Neuronal stem cell (in vitro differentiated cells): Measurements from ENCODE around the gene SDSL.
A peak's percentile ranks its signal among the peaks of the same experiment; 100 is the strongest.

Experiments used
- DNase-seq: peaks from one replicate; pipeline ENCODE4 v3.0.0-alpha.2; 2013; ENCODE audit warnings: low spot score
- H2AFZ ChIP-seq: one replicate; pipeline ENCODE4 v1.6.1; 2013; ENCODE audit warnings: mild to moderate bottlenecking, low read length, inconsistent platforms
- H2AK5ac ChIP-seq: 2 replicates; pipeline ENCODE4 v1.6.1; 2013; ENCODE audit warnings: low read depth, mild to moderate bottlenecking, inconsistent platforms, low read length, moderate library complexity, mixed read lengths
- H2BK120ac ChIP-seq: 2 replicates; pipeline ENCODE4 v1.6.1; 2013; ENCODE audit warnings: low read depth, mild to moderate bottlenecking, inconsistent platforms, low read length, moderate library complexity, mixed read lengths
- H2BK12ac ChIP-seq: one replicate; pipeline ENCODE4 v1.6.1; 2013; ENCODE audit warnings: low read length, inconsistent platforms
- H2BK15ac ChIP-seq: 2 replicates; pipeline ENCODE4 v1.6.1; 2013; ENCODE audit warnings: mild to moderate bottlenecking, low read length, inconsistent platforms, mixed read lengths
- H2BK5ac ChIP-seq: one replicate; pipeline ENCODE4 v1.6.1; 2013; ENCODE audit warnings: inconsistent platforms, mild to moderate bottlenecking, low read length, moderate library complexity
- H3K14ac ChIP-seq: one replicate; pipeline ENCODE4 v1.6.1; 2013; ENCODE audit warnings: low read length, inconsistent platforms
- H3K18ac ChIP-seq: 2 replicates; pipeline ENCODE4 v1.6.1; 2013; ENCODE audit warnings: low read length, inconsistent platforms
- H3K23ac ChIP-seq: 2 replicates; pipeline ENCODE4 v1.6.1; 2013; ENCODE audit warnings: low read depth, mild to moderate bottlenecking, mixed read lengths, low read length, inconsistent platforms; ENCODE audit not compliant: poor library complexity
- H3K27ac ChIP-seq: replicated peaks from 3 replicates; pipeline ENCODE4 v1.5.1; 2013; ENCODE audit warnings: low read length, inconsistent platforms
- H3K27me3 ChIP-seq, 3 experiments: 2 replicates each; pipeline ENCODE4 v1.6.1; 2013; ENCODE audit warnings: low read length in 3 of 3, mild to moderate bottlenecking in 2 of 3, inconsistent platforms in 1 of 3, low read depth in 1 of 3, mixed read lengths in 1 of 3, moderate library complexity in 1 of 3; ENCODE audit not compliant: control insufficient read depth in 3 of 3, insufficient read depth in 3 of 3
- H3K36me3 ChIP-seq, 2 donors: replicated peaks in 1 of 2; 2 replicates each; pipeline ENCODE4 v1.6.1; 2013; ENCODE audit warnings: low read length in 2 of 2; ENCODE audit not compliant: control insufficient read depth in 2 of 2, insufficient read depth in 2 of 2
- H3K4ac ChIP-seq: 2 replicates; pipeline ENCODE4 v1.6.1; 2013; ENCODE audit warnings: inconsistent platforms, mild to moderate bottlenecking, low read length, moderate library complexity
- H3K4me1 ChIP-seq, 2 donors: 1 replicate in 1 of 2; 2 replicates in 1 of 2; pipeline ENCODE4 v1.6.1; 2013; ENCODE audit warnings: low read length in 2 of 2, low read depth in 1 of 2; ENCODE audit not compliant: control insufficient read depth in 2 of 2, insufficient read depth in 1 of 2
- H3K4me2 ChIP-seq: one replicate; pipeline ENCODE4 v1.6.1; 2013; ENCODE audit warnings: mild to moderate bottlenecking, low read length, inconsistent platforms; ENCODE audit not compliant: insufficient read depth, poor library complexity, severe bottlenecking
- H3K4me3 ChIP-seq, 2 donors: 2 replicates each; pipeline ENCODE4 v1.5.1; 2013; ENCODE audit warnings: low read length in 2 of 2, mild to moderate bottlenecking in 2 of 2, inconsistent platforms in 1 of 2, moderate library complexity in 1 of 2
- H3K79me1 ChIP-seq: one replicate; pipeline ENCODE4 v1.6.1; 2013; ENCODE audit warnings: low read depth, mild to moderate bottlenecking, inconsistent platforms, low read length, moderate library complexity
- H3K9ac ChIP-seq: one replicate; pipeline ENCODE4 v1.6.1; 2013; ENCODE audit warnings: mild to moderate bottlenecking, low read depth, low read length, inconsistent platforms; ENCODE audit not compliant: poor library complexity
- H3K9me3 ChIP-seq, 2 donors: replicated peaks in 1 of 2; 2 replicates each; pipeline versions ENCODE3 to v1.6.1; 2013; ENCODE audit warnings: low read length in 2 of 2, mild to moderate bottlenecking in 2 of 2, inconsistent platforms in 1 of 2, low read depth in 1 of 2, mixed read lengths in 1 of 2, moderate library complexity in 1 of 2; ENCODE audit not compliant: control insufficient read depth in 2 of 2, insufficient read depth in 1 of 2
- H4K8ac ChIP-seq: one replicate; pipeline ENCODE4 v1.6.1; 2013; ENCODE audit warnings: low read depth, mild to moderate bottlenecking, inconsistent platforms, low read length, moderate library complexity
- H4K91ac ChIP-seq: one replicate; pipeline ENCODE4 v1.6.1; 2013; ENCODE audit warnings: low read length, low read depth, mild to moderate bottlenecking, inconsistent platforms; ENCODE audit not compliant: poor library complexity
- WGBS, 2 donors: extraction: QIAGEN DNeasy Blood & Tissue Kit; methylation state at CpG; one replicate each; pipeline ENCODE4 v1.1.7; 2013; ENCODE audit warnings: missing lambda C conversion rate in 2 of 2, mixed read lengths in 1 of 2; ENCODE audit not compliant: insufficient read length in 2 of 2, insufficient replicate concordance in 1 of 2; ENCODE audit errors: extremely low coverage in 2 of 2; 5-methylcytosine and 5-hydroxymethylcytosine counted together

The SDSL gene

GRCh38 chr12:113396200-113396599 lies 26.0 kb upstream of the SDSL start:
- Histone ChIP-seq H3K18ac (no peak overlapping the region), H3K4me3 (no peak overlapping the region), H2AFZ (no peak overlapping the region), H2BK120ac (no peak overlapping the region), H4K8ac (no peak overlapping the region), H3K23ac (no peak overlapping the region), H3K4me1 (peaks cover 0 to 3% of the 10 kb centered on the region in 2 donors), H3K79me1 (no peaks in the 10 kb centered on the region), H3K4ac (no peak overlapping the region), H2BK5ac (no peak overlapping the region), H3K27me3 (no peaks in the 10 kb centered on the region), H3K9ac (no peak overlapping the region), H3K36me3 (peaks cover under 1 to 1% of the 10 kb centered on the region in 2 donors), H3K14ac (no peak overlapping the region), H3K27ac (no peak overlapping the region), H2BK15ac (no peak overlapping the region), H3K9me3 (peaks cover 0 to 2% of the 10 kb centered on the region in 2 donors), H2AK5ac (no peak overlapping the region), H2BK12ac (no peak overlapping the region), H4K91ac (no peak overlapping the region), H3K4me2 (no peak overlapping the region)
- no peak for DNase-seq

GRCh38 chr12:113396828-113397496 lies 25.2 kb upstream of the SDSL start:
- H2AFZ ChIP-seq: no peak overlapping the region
- peak overlapping the region; percentile 17 for H3K23ac ChIP-seq
- H4K91ac ChIP-seq: no peak overlapping the region
- no peaks in the 10 kb centered on the region for H3K27me3 ChIP-seq
- WGBS, 2 donors: no CpG with 5 or more reads among the region's 16 CpGs
- H2BK5ac ChIP-seq: peak overlapping the region; percentile 48
- peaks cover 0 to 2% of the 10 kb centered on the region in 2 donors for H3K9me3 ChIP-seq
- H2AK5ac ChIP-seq: peak overlapping the region; percentile 68
- peak overlapping the region; percentile 55 for H3K9ac ChIP-seq
- no peak for DNase-seq
- peak overlapping the region; percentile 64 for H3K14ac ChIP-seq
- H3K4ac ChIP-seq: no peak overlapping the region
- no peak overlapping the region for H3K4me2 ChIP-seq
- H3K18ac ChIP-seq: peak overlapping the region; percentile 74
- H2BK120ac ChIP-seq: no peak overlapping the region
- no peak overlapping the region for H4K8ac ChIP-seq
- H2BK12ac ChIP-seq: peak overlapping the region; percentile 49
- H3K4me3 ChIP-seq: no peak overlapping the region
- peak overlapping the region; percentile 67 for H2BK15ac ChIP-seq
- no peak overlapping the region for H3K27ac ChIP-seq
- no peaks in the 10 kb centered on the region for H3K36me3 ChIP-seq
- no peaks in the 10 kb centered on the region for H3K79me1 ChIP-seq
- peaks cover 0 to 7% of the 10 kb centered on the region in 2 donors for H3K4me1 ChIP-seq

GRCh38 chr12:113397497-113398197 lies 24.5 kb upstream of the SDSL start:
- Histone ChIP-seq H3K79me1 (no peaks in the 10 kb centered on the region), H4K91ac (no peak overlapping the region), H2AK5ac (peak overlapping the region; percentile 68), H4K8ac (no peak overlapping the region), H3K14ac (peak overlapping the region; percentile 64), H2BK12ac (no peak overlapping the region), H2BK120ac (no peak overlapping the region), H3K4ac (no peak overlapping the region), H3K36me3 (no peaks in the 10 kb centered on the region), H3K27me3 (no peaks in the 10 kb centered on the region), H3K4me2 (no peak overlapping the region), H3K23ac (no peak overlapping the region), H2BK5ac (peak overlapping the region; percentile 48), H3K18ac (peak overlapping the region; percentile 74), H3K4me3 (no peak overlapping the region), H3K27ac (no peak overlapping the region), H2AFZ (no peak overlapping the region), H3K9ac (peak overlapping the region; percentile 16), H3K4me1 (peaks cover 0 to 7% of the 10 kb centered on the region in 2 donors), H2BK15ac (peak overlapping the region; percentile 67), H3K9me3 (peaks cover 0 to 2% of the 10 kb centered on the region in 2 donors)
- no CpG with 5 or more reads among the region's 10 CpGs for WGBS, 2 donors
- no peak for DNase-seq
